HepG2 (cell line): ENCODE data around the gene TBX6. TPM values are rescaled to one million over a fixed set of nuclear protein-coding genes. Genes with fewer than 3 reads are reported as not detected.

ENCODE experiments used
- GATAD2A ChIP-seq: IDR thresholded peaks from 2 replicates; pipeline ENCODE4 v1.6.1; 2016
- IRF9 ChIP-seq: sonication (generic); formaldehyde crosslinking; IDR thresholded peaks from 2 replicates; pipeline ENCODE4 v1.8.0; 2022; ENCODE audit warnings: missing genetic modification reagents, mild to moderate bottlenecking, borderline replicate concordance
- JUNB ChIP-seq: sonication (generic); formaldehyde crosslinking; IDR thresholded peaks from 2 replicates; pipeline ENCODE4 v1.8.0; 2022; ENCODE audit warnings: missing genetic modification reagents, mild to moderate bottlenecking, borderline replicate concordance
- KDM3A ChIP-seq: IDR thresholded peaks from 2 replicates; pipeline ENCODE4 v1.6.1; 2018; ENCODE audit warnings: low read depth, missing compliant biosample characterization
- KLF11 ChIP-seq: IDR thresholded peaks from 2 replicates; pipeline ENCODE4 v1.6.1; 2016; ENCODE audit warnings: missing compliant biosample characterization
- NFIB ChIP-seq: sonication (generic); formaldehyde crosslinking; IDR thresholded peaks from 2 replicates; pipeline ENCODE4 v1.9.0; 2021; ENCODE audit warnings: missing genetic modification reagents, mild to moderate bottlenecking, borderline replicate concordance
- PAX8 ChIP-seq: sonication (generic); formaldehyde crosslinking; IDR thresholded peaks from 2 replicates; pipeline ENCODE4 v1.8.0; 2022; ENCODE audit warnings: mild to moderate bottlenecking, missing genetic modification reagents, borderline replicate concordance
- SALL1 ChIP-seq: sonication (generic); formaldehyde crosslinking; IDR thresholded peaks from 2 replicates; pipeline ENCODE4 v1.8.0; 2022; ENCODE audit warnings: mild to moderate bottlenecking, missing genetic modification reagents
- ZBTB14 ChIP-seq: sonication (generic); formaldehyde crosslinking; IDR thresholded peaks from 2 replicates; pipeline ENCODE4 v1.4.0; 2020; ENCODE audit warnings: missing genetic modification reagents
- ZMYM2 ChIP-seq: sonication (generic); formaldehyde crosslinking; IDR thresholded peaks from 2 replicates; pipeline ENCODE4 v1.8.0; 2022; ENCODE audit warnings: mild to moderate bottlenecking, missing genetic modification reagents
- ZNF383 ChIP-seq: sonication (generic); formaldehyde crosslinking; IDR thresholded peaks from 2 replicates; pipeline ENCODE4 v1.4.0; 2020; ENCODE audit warnings: missing genetic modification reagents, mild to moderate bottlenecking, borderline replicate concordance
- ZNF468 ChIP-seq: sonication (generic); formaldehyde crosslinking; IDR thresholded peaks from 2 replicates; pipeline ENCODE4 v1.8.0; 2022; ENCODE audit warnings: mild to moderate bottlenecking, moderate library complexity, missing genetic modification reagents
- ZSCAN20 ChIP-seq: sonication (generic); formaldehyde crosslinking; IDR thresholded peaks from 2 replicates; pipeline ENCODE4 v1.4.0; 2020; ENCODE audit warnings: missing genetic modification reagents, mild to moderate bottlenecking, borderline replicate concordance
- ZSCAN5A ChIP-seq: sonication (generic); formaldehyde crosslinking; IDR thresholded peaks from 2 replicates; pipeline ENCODE4 v1.8.0; 2022; ENCODE audit warnings: mild to moderate bottlenecking, missing genetic modification reagents, borderline replicate concordance
- polyA plus RNA-seq, 8 experiments: library from polyadenylated mRNA; depleted of rRNA in 3 of 8; stranded (reverse) in 7 of 8; unstranded in 1 of 8; fragments of >200 nt; fragmentation: Illumina TruSeq in 4 of 8; extraction: Trizol in 4 of 8; gene quantifications; 2 replicates each; pipeline versions ENCODE4 v1.2.1 to v1.2.3, GENCODE V29; 2011 to 2016; ENCODE audit warnings: low read depth in 4 of 8, missing spikeins in 1 of 8, mixed read lengths in 1 of 8; ENCODE audit not compliant: insufficient read depth in 1 of 8
- total RNA-seq, 5 experiments: library from RNA; depleted of rRNA; stranded (reverse); fragments of >200 nt; fragmentation: Illumina TruSeq; extraction: Trizol; gene quantifications; 2 replicates each; pipeline ENCODE4 v1.2.3, GENCODE V29; 2016; ENCODE audit warnings: low read depth in 1 of 5
- TF ChIP-seq, protein P1 (sequence below): IDR thresholded peaks from 2 replicates; pipeline ENCODE4 v1.6.1; 2016; ENCODE audit warnings: missing compliant biosample characterization, missing genetic modification reagents, borderline replicate concordance
- TF ChIP-seq, protein P2 (sequence below): sonication (generic); formaldehyde crosslinking; IDR thresholded peaks from 2 replicates; pipeline ENCODE4 v1.8.1; 2023; ENCODE audit warnings: missing genetic modification reagents, mild to moderate bottlenecking, borderline replicate concordance
- TF ChIP-seq, protein P3 (sequence below): sonication (generic); formaldehyde crosslinking; IDR thresholded peaks from 2 replicates; pipeline ENCODE4 v1.8.1; 2023; ENCODE audit warnings: mild to moderate bottlenecking, inconsistent platforms, moderate library complexity, missing genetic modification reagents, borderline replicate concordance
- TF ChIP-seq, protein P4 (sequence below): sonication (generic); formaldehyde crosslinking; IDR thresholded peaks from 2 replicates; pipeline ENCODE4 v1.5.0; 2020; ENCODE audit warnings: mild to moderate bottlenecking, low read depth, missing genetic modification reagents, borderline replicate concordance
- TF ChIP-seq, protein P5 (sequence below): sonication (generic); formaldehyde crosslinking; IDR thresholded peaks from 2 replicates; pipeline ENCODE4 v1.8.0; 2022; ENCODE audit warnings: mild to moderate bottlenecking, missing genetic modification reagents; ENCODE audit not compliant: insufficient replicate concordance

The TBX6 gene
- total and polyA plus RNA-seq, 2 of the 13 experiments (the other 11 are each of a cell fraction or from before 2014, with no cell fraction given) = 0.24 to 0.42 TPM

- TF ChIP-seq, protein P1, sequence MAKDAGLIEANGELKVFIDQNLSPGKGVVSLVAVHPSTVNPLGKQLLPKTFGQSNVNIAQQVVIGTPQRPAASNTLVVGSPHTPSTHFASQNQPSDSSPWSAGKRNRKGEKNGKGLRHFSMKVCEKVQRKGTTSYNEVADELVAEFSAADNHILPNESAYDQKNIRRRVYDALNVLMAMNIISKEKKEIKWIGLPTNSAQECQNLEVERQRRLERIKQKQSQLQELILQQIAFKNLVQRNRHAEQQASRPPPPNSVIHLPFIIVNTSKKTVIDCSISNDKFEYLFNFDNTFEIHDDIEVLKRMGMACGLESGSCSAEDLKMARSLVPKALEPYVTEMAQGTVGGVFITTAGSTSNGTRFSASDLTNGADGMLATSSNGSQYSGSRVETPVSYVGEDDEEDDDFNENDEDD = no peak; the same call in 1 of the 2 replicates
- TF ChIP-seq JUNB (CRISPR knock-in tag) = peak; percentile 40; the same call in 1 of the 2 replicates
- peak; percentile 75 for TF ChIP-seq SALL1 (CRISPR knock-in tag)
- TF ChIP-seq GATAD2A (CRISPR knock-in tag) = peak; percentile 47; the same call in 1 of the 2 replicates
- TF ChIP-seq PAX8 = no peak; the same call in 1 of the 2 replicates
- no peak for TF ChIP-seq ZMYM2 (CRISPR knock-in tag)
- TF ChIP-seq KLF11 (CRISPR knock-in tag) = no peak
- TF ChIP-seq ZNF383 (CRISPR knock-in tag) = no peak
- peak; percentile 31; the same call in 1 of the 2 replicates for TF ChIP-seq ZBTB14 (CRISPR knock-in tag)
- peak; percentile 85; the same call in 1 of the 2 replicates for TF ChIP-seq ZSCAN5A (CRISPR knock-in tag)
- no peak for TF ChIP-seq NFIB (CRISPR knock-in tag)
- no peak for TF ChIP-seq IRF9 (CRISPR knock-in tag)
- TF ChIP-seq, protein P2, sequence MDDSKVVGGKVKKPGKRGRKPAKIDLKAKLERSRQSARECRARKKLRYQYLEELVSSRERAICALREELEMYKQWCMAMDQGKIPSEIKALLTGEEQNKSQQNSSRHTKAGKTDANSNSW (CRISPR knock-in tag) = no peak
- no peak for TF ChIP-seq KDM3A (CRISPR knock-in tag)
- TF ChIP-seq ZSCAN20 = no peak
- no peak for TF ChIP-seq ZNF468 (CRISPR knock-in tag)
- TF ChIP-seq, protein P3, sequence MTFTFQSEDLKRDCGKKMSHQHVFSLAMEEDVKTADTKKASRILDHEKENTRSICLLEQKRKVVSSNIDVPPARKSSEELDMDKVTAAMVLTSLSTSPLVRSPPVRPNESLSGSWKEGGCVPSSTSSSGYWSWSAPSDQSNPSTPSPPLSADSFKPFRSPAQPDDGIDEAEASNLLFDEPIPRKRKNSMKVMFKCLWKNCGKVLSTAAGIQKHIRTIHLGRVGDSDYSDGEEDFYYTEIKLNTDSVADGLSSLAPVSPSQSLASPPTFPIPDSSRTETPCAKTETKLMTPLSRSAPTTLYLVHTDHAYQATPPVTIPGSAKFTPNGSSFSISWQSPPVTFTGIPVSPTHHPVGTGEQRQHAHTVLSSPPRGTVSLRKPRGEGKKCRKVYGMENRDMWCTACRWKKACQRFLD (CRISPR knock-in tag) = no peak
- TF ChIP-seq, protein P4, sequence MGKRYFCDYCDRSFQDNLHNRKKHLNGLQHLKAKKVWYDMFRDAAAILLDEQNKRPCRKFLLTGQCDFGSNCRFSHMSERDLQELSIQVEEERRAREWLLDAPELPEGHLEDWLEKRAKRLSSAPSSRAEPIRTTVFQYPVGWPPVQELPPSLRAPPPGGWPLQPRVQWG = 0 out of 2 replicates have a peak, but pooled peaks have one; percentile 55
- TF ChIP-seq, protein P5, sequence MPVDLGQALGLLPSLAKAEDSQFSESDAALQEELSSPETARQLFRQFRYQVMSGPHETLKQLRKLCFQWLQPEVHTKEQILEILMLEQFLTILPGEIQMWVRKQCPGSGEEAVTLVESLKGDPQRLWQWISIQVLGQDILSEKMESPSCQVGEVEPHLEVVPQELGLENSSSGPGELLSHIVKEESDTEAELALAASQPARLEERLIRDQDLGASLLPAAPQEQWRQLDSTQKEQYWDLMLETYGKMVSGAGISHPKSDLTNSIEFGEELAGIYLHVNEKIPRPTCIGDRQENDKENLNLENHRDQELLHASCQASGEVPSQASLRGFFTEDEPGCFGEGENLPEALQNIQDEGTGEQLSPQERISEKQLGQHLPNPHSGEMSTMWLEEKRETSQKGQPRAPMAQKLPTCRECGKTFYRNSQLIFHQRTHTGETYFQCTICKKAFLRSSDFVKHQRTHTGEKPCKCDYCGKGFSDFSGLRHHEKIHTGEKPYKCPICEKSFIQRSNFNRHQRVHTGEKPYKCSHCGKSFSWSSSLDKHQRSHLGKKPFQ (CRISPR knock-in tag) = peak; percentile 46
These were observed 16.0 kb downstream of the TBX6 start, which contains the start of gene PPP4C (continued) for GRCh38 chr16:30075503-30076275.
